ENCODE measurements around the gene KNL1. TPM values are rescaled to one million over a fixed set of nuclear protein-coding genes. Genes with fewer than 3 reads are reported as not detected.

The KNL1 gene
- total and polyA plus RNA-seq, 2 of the 8 experiments (the other 6 are each of a cell fraction or from before 2014, with no cell fraction given) = 4.4 to 22.5 TPM

DNA sequence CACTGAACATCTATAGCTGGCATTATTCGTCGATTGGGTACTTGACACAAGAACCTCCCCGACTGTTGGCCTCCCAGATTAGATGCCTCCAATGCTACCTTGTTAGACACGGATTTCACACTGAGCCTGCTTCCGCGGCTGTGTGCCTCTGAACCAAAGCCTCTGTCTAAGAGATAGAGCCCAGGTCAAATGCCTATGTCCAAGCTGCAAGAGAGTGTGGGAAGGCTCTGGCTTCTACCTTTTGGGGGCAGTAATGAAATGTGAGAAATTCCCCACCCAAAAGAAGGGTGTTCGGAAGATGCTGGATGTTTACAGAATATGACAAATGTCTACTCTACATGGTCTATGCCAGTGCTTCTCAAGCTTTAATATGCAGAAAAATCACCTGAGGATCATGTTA is 26.9 kb upstream of the KNL1 start:
- H4K20me1 ChIP-seq (replicated peaks in 1 of 2; ENCODE audit: control insufficient read depth in 1 of 2, insufficient read depth in 2 of 2, low read length in 2 of 2) = peaks cover 0 to 4% of the 10 kb centered on the region in 2 experiments
- 55% methylated on average over 7 of the region's 7 CpGs; no CpG with 5 or more reads in 1 of the 2 experiments for WGBS, 2 experiments (ENCODE audit: extremely low coverage in 1 of 2, insufficient coverage in 1 of 2, insufficient read length in 1 of 2, insufficient replicate concordance in 2 of 2, low coverage in 1 of 2, low lambda C conversion rate in 2 of 2, missing lambda C conversion rate in 1 of 2)
- H4K5ac ChIP-seq (ENCODE audit: insufficient read length, low read depth, low read length) = no peak overlapping the region
- no peak overlapping the region for H2BK120ac ChIP-seq (replicated peaks; ENCODE audit: low read depth, low read length)
- H3K79me1 ChIP-seq (ENCODE audit: low read depth, low read length) = peaks cover 8% of the 10 kb centered on the region; the same call in 1 of the 2 replicates
- no peak overlapping the region for H3K4ac ChIP-seq (replicated peaks; ENCODE audit: insufficient read length, low read depth, low read length)
- peak overlapping the region; percentile 85; the same call in 1 of the 2 replicates for H2AFZ ChIP-seq (ENCODE audit: low read length)
- H3K4me2 ChIP-seq (ENCODE audit: insufficient read depth in 1 of 2, low read depth in 2 of 2, low read length in 2 of 2) = no peak overlapping the region; a peak in 1 of 4 replicates
- 0 out of 7 replicates have a peak overlapping the region, but pooled peaks of 1 of the 4 experiments have one; percentile 20 for H3K9ac ChIP-seq (replicated peaks in 1 of 4; ENCODE audit: extremely low read depth in 1 of 4, low read depth in 3 of 4, low read length in 3 of 4)
- FAIRE-seq = no peak
- H3K23me2 ChIP-seq (ENCODE audit: low read depth, low read length) = no peaks in the 10 kb centered on the region; the same call in 1 of the 2 replicates
- CTCF ChIA-PET (ENCODE audit: partially characterized antibody) = interaction anchor here (0.7 to 2.3 kb wide), 7 partner anchors 21 to 177 kb away, joined by 3 to 7 read pairs (median 3); partner anchors contain the start of gene RAD51
- no peak overlapping the region for H4K91ac ChIP-seq (replicated peaks; ENCODE audit: insufficient read length, low read length)
- H3K36me3 ChIP-seq (ENCODE audit: control insufficient read depth in 2 of 4, insufficient read depth in 4 of 4, low read length in 3 of 4) = peaks cover 0 to 7% (median 0%) of the 10 kb centered on the region in 4 experiments; a peak in 2 of 8 replicates
- peaks cover 0 to 10% (median 4%) of the 10 kb centered on the region in 4 experiments; a peak in 4 of 7 replicates for H3K4me1 ChIP-seq (replicated peaks in 1 of 4; ENCODE audit: control insufficient read depth in 3 of 4, insufficient read depth in 4 of 4, low read length in 3 of 4)
- H3K9me3 ChIP-seq (ENCODE audit: insufficient read depth in 2 of 2, low read depth in 1 of 2, low read length in 1 of 2) = no peaks in the 10 kb centered on the region
- no peak overlapping the region for H3K14ac ChIP-seq (ENCODE audit: insufficient read length)
- TF ChIP-seq, protein P1, sequence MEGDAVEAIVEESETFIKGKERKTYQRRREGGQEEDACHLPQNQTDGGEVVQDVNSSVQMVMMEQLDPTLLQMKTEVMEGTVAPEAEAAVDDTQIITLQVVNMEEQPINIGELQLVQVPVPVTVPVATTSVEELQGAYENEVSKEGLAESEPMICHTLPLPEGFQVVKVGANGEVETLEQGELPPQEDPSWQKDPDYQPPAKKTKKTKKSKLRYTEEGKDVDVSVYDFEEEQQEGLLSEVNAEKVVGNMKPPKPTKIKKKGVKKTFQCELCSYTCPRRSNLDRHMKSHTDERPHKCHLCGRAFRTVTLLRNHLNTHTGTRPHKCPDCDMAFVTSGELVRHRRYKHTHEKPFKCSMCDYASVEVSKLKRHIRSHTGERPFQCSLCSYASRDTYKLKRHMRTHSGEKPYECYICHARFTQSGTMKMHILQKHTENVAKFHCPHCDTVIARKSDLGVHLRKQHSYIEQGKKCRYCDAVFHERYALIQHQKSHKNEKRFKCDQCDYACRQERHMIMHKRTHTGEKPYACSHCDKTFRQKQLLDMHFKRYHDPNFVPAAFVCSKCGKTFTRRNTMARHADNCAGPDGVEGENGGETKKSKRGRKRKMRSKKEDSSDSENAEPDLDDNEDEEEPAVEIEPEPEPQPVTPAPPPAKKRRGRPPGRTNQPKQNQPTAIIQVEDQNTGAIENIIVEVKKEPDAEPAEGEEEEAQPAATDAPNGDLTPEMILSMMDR (IDR thresholded peaks at IDR 0.05; ENCODE audit: control extremely low read depth in 1 of 3, insufficient read depth in 1 of 3, low read depth in 1 of 3, low read length in 3 of 3) = peak; percentile 18 to 62 (median 35); a peak in 3 of 4 replicates
- TF ChIP-seq RAD21 (IDR thresholded peaks at IDR 0.05 in 1 of 2, conservative IDR thresholded peaks at IDR 0.05 in 1 of 2; ENCODE audit: low read depth in 2 of 2, low read length in 2 of 2) (peak; percentile 35 to 54; a peak in 3 of 4 replicates), SP1 (IDR thresholded peaks at IDR 0.05; ENCODE audit: low read depth, low read length) (no peak)
- peak overlapping the region; percentile 93; the same call in 1 of the 2 replicates for H2BK15ac ChIP-seq (ENCODE audit: low read length)
- no peak overlapping the region for H3K56ac ChIP-seq (replicated peaks; ENCODE audit: insufficient read length, low read depth, low read length)
- H2AK5ac ChIP-seq (ENCODE audit: low read depth, low read length) = no peak overlapping the region
- H3K27ac ChIP-seq (ENCODE audit: low read depth, low read length) = no peak overlapping the region
- H3K18ac ChIP-seq (ENCODE audit: extremely low read depth, low read length) = no peak overlapping the region; the same call in 1 of the 2 replicates
- no peak overlapping the region for H3K23ac ChIP-seq (ENCODE audit: insufficient read length)
- H3K79me2 ChIP-seq (ENCODE audit: control insufficient read depth in 1 of 2, insufficient read depth in 2 of 2, low read length in 2 of 2) = peaks cover 0 to 22% of the 10 kb centered on the region in 2 experiments; a peak in 3 of 4 replicates
- H4K8ac ChIP-seq (ENCODE audit: extremely low read depth, insufficient read depth, low read length) = no peak overlapping the region
- H2BK5ac ChIP-seq (ENCODE audit: low read depth, low read length) = no peak overlapping the region
- H3K4me3 ChIP-seq (ENCODE audit: extremely low read depth in 1 of 4, insufficient read depth in 2 of 4, low read depth in 3 of 4, low read length in 4 of 4) = no peak overlapping the region
- POLR2A ChIA-PET (ENCODE audit: partially characterized antibody) = no interaction called here
- peak in 1 of 2 experiments; percentile 51 for DNase-seq (ENCODE audit: low read depth in 1 of 2, low spot score in 2 of 2)
- H2BK12ac ChIP-seq (ENCODE audit: low read depth, low read length) = no peak overlapping the region
- H2BK20ac ChIP-seq (ENCODE audit: low read length) = no peak overlapping the region
- no peaks in the 10 kb centered on the region for H3K27me3 ChIP-seq (replicated peaks in 1 of 4; ENCODE audit: control insufficient read depth in 3 of 4, extremely low read depth in 1 of 4, insufficient read depth in 3 of 4, low read length in 3 of 4)

Data from H1 (cell line).